ENCODE data around the gene PTPRJ.

The PTPRJ gene

DNA sequence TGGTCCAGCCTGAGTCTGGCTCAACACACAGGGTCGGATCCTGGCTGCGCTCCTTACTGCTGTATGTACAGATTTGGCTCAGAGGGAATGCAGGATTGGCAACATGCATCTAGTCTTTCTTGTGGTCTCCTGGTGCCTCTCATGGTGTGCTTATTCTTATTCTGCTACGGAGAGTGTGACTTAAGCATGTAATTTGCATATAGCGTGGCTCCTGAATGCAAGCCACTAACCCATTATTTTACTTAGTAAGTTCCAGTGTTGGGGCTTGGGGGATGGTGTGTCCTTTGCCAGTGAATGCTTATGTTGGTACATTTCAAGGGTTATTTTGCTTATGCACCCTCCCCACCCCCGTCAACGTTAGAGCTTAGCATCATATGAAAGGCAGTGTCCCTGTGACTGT, 51.2 kb downstream of the PTPRJ start:
- Histone ChIP-seq H3K4me3 (ENCODE audit: low read length) (peak overlapping the region; percentile 22), H3K36me3 (ENCODE audit: control insufficient read depth, low read length) (no peaks in the 10 kb centered on the region), H3K79me2 (ENCODE audit: control insufficient read depth, low read length) (no peaks in the 10 kb centered on the region), H3K9me2 (replicated peaks; ENCODE audit: control insufficient read depth, low read length) (no peaks in the 10 kb centered on the region), H3F3A (ENCODE audit: control insufficient read depth, insufficient read depth) (no peaks in the 10 kb centered on the region), H3K4me2 (ENCODE audit: low read length) (peak overlapping the region; percentile 42), H3K4me1 (ENCODE audit: control insufficient read depth, low read length) (peaks cover 19% of the 10 kb centered on the region), H4K20me1 (ENCODE audit: control insufficient read depth, insufficient read depth, low read depth, low read length) (no peaks in the 10 kb centered on the region), H3K27me3 (ENCODE audit: control insufficient read depth, low read length) (no peaks in the 10 kb centered on the region), H3K27ac (ENCODE audit: low read depth, low read length) (no peak overlapping the region), H3K9me3 (ENCODE audit: control insufficient read depth, insufficient read depth, low read length) (no peaks in the 10 kb centered on the region)
- TF ChIP-seq CTCF (IDR thresholded peaks at IDR 0.05; ENCODE audit: low read depth, low read length, poor library complexity, severe bottlenecking) (no peak), EZH2phosphoT487 (IDR thresholded peaks at IDR 0.05; ENCODE audit: borderline replicate concordance, low read length) (no peak)

- H3K4me1 ChIP-seq (ENCODE audit: control insufficient read depth, low read length), result peaks cover 19% of the 10 kb centered on the region
- H3K9me2 ChIP-seq (replicated peaks; ENCODE audit: control insufficient read depth, low read length), result no peaks in the 10 kb centered on the region
- H3K4me2 ChIP-seq (ENCODE audit: low read length), result no peak overlapping the region
- no peaks in the 10 kb centered on the region for H3K27me3 ChIP-seq (ENCODE audit: control insufficient read depth, low read length)
- no peaks in the 10 kb centered on the region for H3K36me3 ChIP-seq (ENCODE audit: control insufficient read depth, low read length)
- H3K9me3 ChIP-seq (ENCODE audit: control insufficient read depth, insufficient read depth, low read length), result no peaks in the 10 kb centered on the region
- no peaks in the 10 kb centered on the region for H3K79me2 ChIP-seq (ENCODE audit: control insufficient read depth, low read length)
- H3K4me3 ChIP-seq (ENCODE audit: low read length), result no peak overlapping the region
- TF ChIP-seq CTCF (IDR thresholded peaks at IDR 0.05; ENCODE audit: low read depth, low read length, poor library complexity, severe bottlenecking), result no peak
- no peak for TF ChIP-seq EZH2phosphoT487 (IDR thresholded peaks at IDR 0.05; ENCODE audit: borderline replicate concordance, low read length)
- H3F3A ChIP-seq (ENCODE audit: control insufficient read depth, insufficient read depth), result no peaks in the 10 kb centered on the region
- H4K20me1 ChIP-seq (ENCODE audit: control insufficient read depth, insufficient read depth, low read depth, low read length), result no peaks in the 10 kb centered on the region
- H3K27ac ChIP-seq (ENCODE audit: low read depth, low read length), result no peak overlapping the region
Measured at GRCh38 chr11:48032721-48033120, 52.4 kb downstream of the PTPRJ start.

DNA sequence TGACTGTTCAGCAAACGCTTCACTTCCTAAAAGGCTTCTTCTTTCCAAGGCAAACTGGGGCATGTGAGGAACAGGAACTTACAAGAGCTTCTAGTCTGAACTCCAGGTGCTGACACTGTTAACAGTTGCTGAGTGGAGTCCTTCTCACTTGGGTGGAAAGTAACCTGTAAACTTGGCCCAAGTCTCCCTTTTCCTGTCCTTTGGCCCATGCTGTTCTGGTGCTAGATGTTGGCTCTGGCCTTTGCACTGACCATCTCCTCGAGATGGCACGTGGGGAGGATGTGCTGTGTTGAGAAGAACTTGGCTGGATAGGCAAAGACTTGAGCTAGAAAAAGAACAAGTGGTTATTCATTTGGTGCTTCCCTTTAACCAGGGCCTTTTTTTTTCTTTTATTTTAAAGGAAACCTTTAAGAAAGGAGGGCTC, 53.6 kb downstream of the PTPRJ start:
- no peak overlapping the region for H3K4me3 ChIP-seq (ENCODE audit: low read length)
- H3F3A ChIP-seq (ENCODE audit: control insufficient read depth, insufficient read depth), result no peaks in the 10 kb centered on the region
- no peaks in the 10 kb centered on the region for H4K20me1 ChIP-seq (ENCODE audit: control insufficient read depth, insufficient read depth, low read depth, low read length)
- no peaks in the 10 kb centered on the region for H3K9me3 ChIP-seq (ENCODE audit: control insufficient read depth, insufficient read depth, low read length)
- H3K9me2 ChIP-seq (replicated peaks; ENCODE audit: control insufficient read depth, low read length), result no peaks in the 10 kb centered on the region
- no peak overlapping the region for H3K4me2 ChIP-seq (ENCODE audit: low read length)
- peaks cover 19% of the 10 kb centered on the region for H3K4me1 ChIP-seq (ENCODE audit: control insufficient read depth, low read length)
- no peaks in the 10 kb centered on the region for H3K27me3 ChIP-seq (ENCODE audit: control insufficient read depth, low read length)
- no peak for TF ChIP-seq CTCF (IDR thresholded peaks at IDR 0.05; ENCODE audit: low read depth, low read length, poor library complexity, severe bottlenecking)
- TF ChIP-seq EZH2phosphoT487 (IDR thresholded peaks at IDR 0.05; ENCODE audit: borderline replicate concordance, low read length), result no peak
- no peaks in the 10 kb centered on the region for H3K79me2 ChIP-seq (ENCODE audit: control insufficient read depth, low read length)
- H3K27ac ChIP-seq (ENCODE audit: low read depth, low read length), result no peak overlapping the region
- H3K36me3 ChIP-seq (ENCODE audit: control insufficient read depth, low read length), result no peaks in the 10 kb centered on the region
